A549 (cell line): ENCODE results near the gene CHST11.

ENCODE experiments used
- MAZ ChIP-seq: fragments of 150-350 bp; IDR thresholded peaks from 2 replicates; pipeline ENCODE4 v1.6.1; 2014; ENCODE audit warnings: antibody characterized with exemption, low read depth, low read length, borderline replicate concordance
- POLR2A ChIP-seq: IDR thresholded peaks from 2 replicates; pipeline ENCODE4 v1.6.1; 2012; ENCODE audit warnings: mild to moderate bottlenecking, low read length
- ZFP36 ChIP-seq: fragments of 450-650 bp; IDR thresholded peaks from 2 replicates; pipeline ENCODE4 v1.6.1; 2014; ENCODE audit warnings: borderline replicate concordance; ENCODE audit not compliant: partially characterized antibody
- TF ChIP-seq, protein P1 (sequence below): fragments of >200 bp; sonication (Bioruptor Twin); formaldehyde crosslinking; IDR thresholded peaks from 3 replicates; pipeline ENCODE4 v1.5.1; 2016
- TF ChIP-seq, protein P2 (sequence below): fragments of >200 bp; sonication (Bioruptor Twin); formaldehyde crosslinking; IDR thresholded peaks from 2 replicates; pipeline ENCODE4 v1.6.1; 2016

DNA sequence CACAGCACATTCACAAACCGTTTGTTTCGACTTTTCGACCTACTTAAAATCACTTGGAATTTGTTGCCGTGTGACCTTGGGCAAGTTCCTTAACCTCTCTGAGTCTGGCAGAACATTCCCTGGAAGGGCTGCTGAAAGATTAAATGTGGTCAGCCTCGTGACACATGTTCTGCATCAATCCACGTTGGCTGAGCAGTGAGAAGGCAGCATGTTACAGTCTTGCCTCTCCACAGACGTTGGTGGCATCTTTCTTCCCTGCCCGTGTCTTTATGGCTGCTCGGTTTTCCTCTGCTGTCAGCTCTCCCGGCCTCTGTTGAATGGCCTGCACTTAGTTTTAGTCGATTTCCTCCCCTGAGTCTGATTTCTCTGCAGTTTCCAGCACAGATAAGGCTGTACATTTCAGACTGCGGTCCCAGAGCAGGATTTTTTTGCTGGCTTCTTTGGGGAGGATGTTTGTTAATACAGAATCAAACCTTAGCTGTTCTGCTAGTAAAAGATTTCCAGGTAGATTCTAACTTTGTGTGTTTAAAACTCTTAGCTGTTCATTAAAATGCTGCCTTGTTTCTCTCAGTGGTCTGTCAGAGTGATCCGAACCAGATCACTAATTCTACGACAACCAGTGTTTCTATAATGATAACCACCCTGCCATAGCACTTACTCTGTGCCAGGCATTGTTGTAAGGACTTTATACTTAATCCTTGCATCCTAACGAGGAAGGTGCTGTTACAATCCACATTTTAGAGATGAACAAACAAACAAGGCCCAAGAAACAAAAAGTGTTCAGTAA lies 217.1 kb downstream of the CHST11 start:
- TF ChIP-seq MAZ (no peak), ZFP36 (no peak), POLR2A (no peak)
- TF ChIP-seq, protein P1, sequence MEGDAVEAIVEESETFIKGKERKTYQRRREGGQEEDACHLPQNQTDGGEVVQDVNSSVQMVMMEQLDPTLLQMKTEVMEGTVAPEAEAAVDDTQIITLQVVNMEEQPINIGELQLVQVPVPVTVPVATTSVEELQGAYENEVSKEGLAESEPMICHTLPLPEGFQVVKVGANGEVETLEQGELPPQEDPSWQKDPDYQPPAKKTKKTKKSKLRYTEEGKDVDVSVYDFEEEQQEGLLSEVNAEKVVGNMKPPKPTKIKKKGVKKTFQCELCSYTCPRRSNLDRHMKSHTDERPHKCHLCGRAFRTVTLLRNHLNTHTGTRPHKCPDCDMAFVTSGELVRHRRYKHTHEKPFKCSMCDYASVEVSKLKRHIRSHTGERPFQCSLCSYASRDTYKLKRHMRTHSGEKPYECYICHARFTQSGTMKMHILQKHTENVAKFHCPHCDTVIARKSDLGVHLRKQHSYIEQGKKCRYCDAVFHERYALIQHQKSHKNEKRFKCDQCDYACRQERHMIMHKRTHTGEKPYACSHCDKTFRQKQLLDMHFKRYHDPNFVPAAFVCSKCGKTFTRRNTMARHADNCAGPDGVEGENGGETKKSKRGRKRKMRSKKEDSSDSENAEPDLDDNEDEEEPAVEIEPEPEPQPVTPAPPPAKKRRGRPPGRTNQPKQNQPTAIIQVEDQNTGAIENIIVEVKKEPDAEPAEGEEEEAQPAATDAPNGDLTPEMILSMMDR, result no peak
- TF ChIP-seq, protein P2, sequence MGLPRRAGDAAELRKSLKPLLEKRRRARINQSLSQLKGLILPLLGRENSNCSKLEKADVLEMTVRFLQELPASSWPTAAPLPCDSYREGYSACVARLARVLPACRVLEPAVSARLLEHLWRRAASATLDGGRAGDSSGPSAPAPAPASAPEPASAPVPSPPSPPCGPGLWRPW, result no peak
